ENCODE measurements around the gene CACNB4. TPM values are rescaled to one million over a fixed set of nuclear protein-coding genes. Genes with fewer than 3 reads are reported as not detected.

Gene CACNB4
- total and polyA plus RNA-seq, 9 of the 15 experiments (the other 6 are each of a cell fraction or from before 2014, with no cell fraction given) = 0.01 to 0.20 (median 0.04) TPM; not detected in 1

- TF ChIP-seq ZNF407 (IDR thresholded peaks at IDR 0.05; ENCODE audit: low read depth) (no peak), GATA2 (CRISPR knock-in tag; IDR thresholded peaks at IDR 0.05) (no peak), CHD4 (IDR thresholded peaks at IDR 0.05; ENCODE audit: insufficient read depth, insufficient replicate concordance, low read depth, low read length, poor library complexity, severe bottlenecking) (no peak), ETS2 (tag; IDR thresholded peaks at IDR 0.05; ENCODE audit: borderline replicate concordance, poor library complexity, severe bottlenecking) (no peak), POU5F1 (IDR thresholded peaks at IDR 0.05; ENCODE audit: borderline replicate concordance, low read depth, low read length, partially characterized antibody) (no peak), CREB3 (tag; conservative IDR thresholded peaks at IDR 0.05; ENCODE audit: low read depth) (no peak), ZFP1 (CRISPR knock-in tag; IDR thresholded peaks at IDR 0.05) (no peak), ZNF318 (IDR thresholded peaks at IDR 0.05; ENCODE audit: borderline replicate concordance in 1 of 2, low read depth in 1 of 2) (no peak), NCOA6 (IDR thresholded peaks at IDR 0.05) (no peak), ZNF780A (CRISPR knock-in tag; IDR thresholded peaks at IDR 0.05) (no peak)
Observed at GRCh38 chr2:151999053-151999452, 99.8 kb downstream of the CACNB4 start (continued).

Measured in K562 (cell line).